PC-3 (cell line): ENCODE measurements around the gene CAMTA1.

ENCODE experiments used
- EZH2 ChIP-seq: fragments of 300-600 bp; sonication (generic); IDR thresholded peaks from one replicate; pipeline ENCODE4 v1.6.1; 2017; ENCODE audit warnings: antibody characterized with exemption, mild to moderate bottlenecking, low read length; ENCODE audit not compliant: unreplicated experiment
- TF ChIP-seq, protein P1 (sequence below): fragments of 300-600 bp; sonication (generic); conservative IDR thresholded peaks from 2 replicates; pipeline ENCODE4 v1.5.1; 2017; ENCODE audit warnings: antibody characterized with exemption, low read depth, mild to moderate bottlenecking, low read length

- TF ChIP-seq EZH2, result no peak
- TF ChIP-seq, protein P1, sequence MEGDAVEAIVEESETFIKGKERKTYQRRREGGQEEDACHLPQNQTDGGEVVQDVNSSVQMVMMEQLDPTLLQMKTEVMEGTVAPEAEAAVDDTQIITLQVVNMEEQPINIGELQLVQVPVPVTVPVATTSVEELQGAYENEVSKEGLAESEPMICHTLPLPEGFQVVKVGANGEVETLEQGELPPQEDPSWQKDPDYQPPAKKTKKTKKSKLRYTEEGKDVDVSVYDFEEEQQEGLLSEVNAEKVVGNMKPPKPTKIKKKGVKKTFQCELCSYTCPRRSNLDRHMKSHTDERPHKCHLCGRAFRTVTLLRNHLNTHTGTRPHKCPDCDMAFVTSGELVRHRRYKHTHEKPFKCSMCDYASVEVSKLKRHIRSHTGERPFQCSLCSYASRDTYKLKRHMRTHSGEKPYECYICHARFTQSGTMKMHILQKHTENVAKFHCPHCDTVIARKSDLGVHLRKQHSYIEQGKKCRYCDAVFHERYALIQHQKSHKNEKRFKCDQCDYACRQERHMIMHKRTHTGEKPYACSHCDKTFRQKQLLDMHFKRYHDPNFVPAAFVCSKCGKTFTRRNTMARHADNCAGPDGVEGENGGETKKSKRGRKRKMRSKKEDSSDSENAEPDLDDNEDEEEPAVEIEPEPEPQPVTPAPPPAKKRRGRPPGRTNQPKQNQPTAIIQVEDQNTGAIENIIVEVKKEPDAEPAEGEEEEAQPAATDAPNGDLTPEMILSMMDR, result no peak
These were observed 22.5 kb downstream of the CAMTA1 start for GRCh38 chr1:6807782-6808181.
